ENCODE data around the gene SHB.

Gene SHB

DNA sequence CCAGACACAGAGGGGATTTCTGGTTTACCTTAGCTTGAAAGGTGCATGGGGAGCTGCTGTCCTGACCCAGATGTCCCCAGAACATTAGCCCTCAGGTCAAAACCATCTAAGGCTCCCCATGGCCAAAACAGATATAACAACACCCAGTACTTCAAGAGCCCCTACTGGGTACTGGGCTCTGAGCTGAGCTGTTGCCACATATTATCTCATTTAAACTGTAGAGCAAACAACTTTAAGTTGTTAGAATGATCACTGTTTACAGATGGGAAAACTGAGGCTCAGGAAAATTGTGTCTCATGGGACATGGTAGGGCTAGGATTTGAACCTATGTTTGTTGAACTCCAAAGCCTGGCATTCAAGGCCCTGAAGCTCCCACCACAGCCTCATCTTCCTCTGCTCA is 144.5 kb downstream of the SHB start:
- DNase-seq: no peak

GRCh38 chr9:37923796-37924427 is 145.1 kb downstream of the SHB start:
- DNase-seq: no peak

- no peak for DNase-seq
Measured at GRCh38 chr9:37923118-37923795, 145.8 kb downstream of the SHB start.

DNA sequence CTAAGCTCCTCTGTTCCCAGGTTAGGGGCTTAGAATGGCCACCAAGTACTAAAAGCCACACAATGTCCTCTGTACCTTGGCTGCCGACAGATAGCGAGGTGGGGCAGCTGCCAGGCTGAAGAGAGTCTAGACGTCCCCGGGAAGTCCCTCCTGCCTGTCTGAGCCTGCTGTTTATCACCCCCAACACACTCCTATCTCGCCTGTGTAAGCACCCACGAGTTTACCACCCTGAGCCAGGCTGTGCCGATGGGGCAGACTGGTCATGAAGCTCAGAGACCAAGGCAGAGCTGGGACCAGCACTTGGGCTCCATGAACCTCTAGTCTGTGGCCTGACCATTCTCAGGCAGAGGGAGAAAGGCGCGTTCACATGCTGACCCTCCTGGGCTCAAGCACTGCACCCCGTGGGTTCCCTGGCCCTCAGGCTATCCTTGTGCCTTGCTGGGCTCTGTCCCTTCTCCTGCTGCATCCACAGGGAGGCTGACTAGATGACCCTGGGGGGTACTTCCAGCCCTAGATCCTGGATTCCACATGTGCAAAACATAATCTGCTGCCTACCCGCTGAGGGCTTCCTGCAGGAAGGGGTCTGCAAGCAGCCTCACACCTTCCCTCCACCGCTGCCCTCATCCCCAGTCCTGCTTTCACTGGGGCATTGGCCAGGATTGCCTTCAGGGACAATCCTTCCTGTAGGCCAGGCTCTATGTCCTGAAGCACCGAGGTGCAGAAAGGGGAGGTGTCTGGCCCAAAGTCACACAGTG is 146.5 kb downstream of the SHB start:
- DNase-seq: no peak

- DNase-seq: no peak
Measured at GRCh38 chr9:37921546-37922300, 147.3 kb downstream of the SHB start.

DNA sequence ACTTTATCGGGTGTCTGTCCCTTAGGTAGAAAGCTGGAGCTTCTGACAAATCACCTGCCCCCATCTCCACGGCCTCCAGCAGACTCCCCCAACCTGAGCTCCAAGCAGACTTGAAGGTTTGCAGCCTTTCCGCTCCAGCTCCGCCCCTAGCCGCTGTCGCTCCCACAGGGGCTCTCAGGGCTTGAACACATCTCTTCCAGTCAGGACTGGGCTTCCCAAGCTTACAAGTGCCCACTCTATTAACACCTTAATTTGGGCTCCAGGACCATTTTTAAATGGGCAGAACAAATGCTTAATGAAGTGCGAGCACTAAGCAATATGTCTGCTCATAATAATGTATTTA is 147.9 kb downstream of the SHB start:
- no peak for DNase-seq

DNA sequence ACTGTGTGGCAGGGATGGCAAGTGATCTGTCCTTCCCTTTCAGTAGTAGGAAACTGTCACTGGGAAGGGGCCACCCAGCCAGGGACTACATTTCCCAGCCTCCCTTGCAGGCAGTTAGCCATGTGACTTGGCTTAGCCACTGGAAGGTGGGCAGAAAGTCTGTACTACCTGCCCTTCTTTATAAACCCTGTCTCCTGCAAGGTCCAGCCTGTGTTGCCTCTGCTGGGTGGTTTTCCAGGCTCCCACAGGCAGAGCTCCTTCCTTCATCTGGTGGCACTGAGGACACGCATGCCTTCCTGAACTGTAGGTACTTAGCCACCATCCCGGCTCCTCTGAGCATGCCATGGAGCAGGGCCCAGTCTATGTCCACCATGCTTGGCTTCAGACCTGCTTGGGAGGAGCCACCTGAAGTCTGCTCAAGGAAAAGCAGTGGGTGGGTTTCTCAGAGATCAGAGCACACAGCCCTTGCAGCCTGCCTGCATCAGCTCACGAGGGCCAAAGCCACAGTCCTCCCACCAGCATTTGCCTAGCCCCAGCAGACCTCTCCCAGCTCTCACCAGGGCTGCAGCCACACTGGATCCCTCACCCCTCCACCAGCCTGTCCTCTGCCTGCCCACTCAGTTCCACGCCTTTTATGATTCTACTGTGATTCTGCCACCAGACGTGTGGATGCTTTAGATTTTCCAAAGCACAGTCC is 148.4 kb downstream of the SHB start:
- DNase-seq: no peak

DNA sequence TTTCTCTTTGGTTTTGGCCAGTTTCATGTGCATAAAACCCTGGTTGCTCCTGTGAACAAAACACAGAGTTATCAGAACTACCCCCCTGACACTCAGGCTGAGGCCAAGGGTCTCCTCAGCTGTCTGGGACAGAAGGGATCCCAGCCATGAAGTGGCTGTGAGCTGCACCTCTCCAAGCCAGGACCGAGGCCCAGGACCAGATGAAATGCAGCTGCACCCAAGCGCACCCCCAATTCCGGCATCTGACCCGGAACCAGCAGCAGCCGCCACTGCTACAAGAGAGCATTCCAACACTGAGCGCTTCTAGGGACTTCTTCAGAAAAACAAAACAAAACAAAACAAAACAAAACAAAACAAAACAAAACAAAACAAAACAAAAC is 149.1 kb downstream of the SHB start:
- DNase-seq: no peak

DNA sequence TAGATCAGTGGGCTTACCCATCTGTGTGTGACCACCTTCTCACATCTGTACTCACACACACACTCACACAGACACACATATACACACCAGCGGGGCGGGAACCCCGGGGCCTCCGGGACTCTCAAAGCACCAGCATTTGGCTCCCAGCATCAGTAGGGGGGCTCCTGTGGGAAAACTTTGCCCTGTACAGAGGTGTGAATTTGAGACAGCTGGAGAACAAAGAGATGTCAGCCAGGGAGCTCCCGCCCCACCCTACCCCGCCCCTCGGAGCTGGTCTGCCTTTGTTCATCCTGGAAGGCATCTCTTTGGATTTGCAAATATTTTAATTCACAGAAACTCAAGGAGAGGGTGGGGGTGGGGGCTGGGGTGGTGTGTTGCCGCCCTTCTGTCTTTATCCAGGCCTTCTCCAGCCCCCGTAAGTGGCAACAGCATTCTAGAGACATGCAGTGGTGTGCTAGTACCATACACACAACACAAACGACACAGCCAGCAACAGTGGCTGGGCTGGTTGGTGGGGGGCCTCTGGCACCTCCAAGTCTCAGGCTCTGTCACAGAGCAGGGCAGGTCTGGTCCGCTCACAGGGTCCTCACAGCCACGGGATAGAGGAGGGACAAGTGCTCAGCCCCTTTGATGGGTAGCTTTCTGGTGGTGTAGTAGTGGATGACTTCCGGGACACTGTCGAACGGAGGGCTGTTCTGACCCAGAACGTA is 149.6 kb downstream of the SHB start:
- no peak for DNase-seq

- no peak for DNase-seq
Measured at GRCh38 chr9:37918665-37919170, 150.3 kb downstream of the SHB start.

- DNase-seq: no peak
Measured at GRCh38 chr9:37917801-37918664, 151.0 kb downstream of the SHB start.

- DNase-seq: no peak
Measured at GRCh38 chr9:37917313-37917731, 151.7 kb downstream of the SHB start.

GRCh38 chr9:37916471-37917312 is 152.3 kb downstream of the SHB start:
- DNase-seq: no peak

- DNase-seq: no peak
Measured at GRCh38 chr9:37915911-37916470, 153.0 kb downstream of the SHB start.

- no peak for DNase-seq
Measured at GRCh38 chr9:37914701-37915358, 154.2 kb downstream of the SHB start.

GRCh38 chr9:37914154-37914551 is 154.9 kb downstream of the SHB start:
- DNase-seq: no peak

GRCh38 chr9:37913480-37914153 is 155.4 kb downstream of the SHB start:
- peak; percentile 60 to 79 for DNase-seq

DNA sequence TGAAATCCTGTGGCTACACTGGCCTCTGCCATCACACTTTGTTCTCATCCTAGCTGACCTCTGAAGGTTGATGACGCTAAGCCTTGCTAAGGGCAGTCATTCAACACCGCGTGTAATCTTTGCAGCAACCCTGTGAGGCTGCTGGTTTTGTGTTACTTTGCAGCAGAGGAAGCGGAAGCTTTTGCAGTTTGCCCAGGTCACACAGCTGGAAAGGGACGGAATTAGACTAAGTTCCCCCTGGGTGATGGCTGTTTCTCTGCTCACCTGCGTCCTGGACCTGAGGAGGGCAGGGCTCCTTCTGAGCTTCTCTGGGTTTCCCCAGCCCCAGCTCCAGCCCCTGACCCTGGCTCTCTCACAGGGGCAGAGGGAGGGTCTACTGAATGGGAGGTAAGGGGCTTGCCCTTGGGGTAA is 157.8 kb downstream of the SHB start:
- no peak for DNase-seq

GRCh38 chr9:37910271-37910670 is 158.8 kb downstream of the SHB start:
- DNase-seq: no peak

Measured in NCI-H1930 (cell line).